GM19463 (cell line): Measurements from ENCODE around the gene TBC1D9B.

Experiments
- ATAC-seq: cut with Tn5 transposase; IDR thresholded peaks from one replicate; pipeline ENCODE4 v1.9.1; 2021; ENCODE audit warnings: mild to moderate bottlenecking, moderate library complexity; ENCODE audit not compliant: unreplicated experiment

TBC1D9B gene

DNA sequence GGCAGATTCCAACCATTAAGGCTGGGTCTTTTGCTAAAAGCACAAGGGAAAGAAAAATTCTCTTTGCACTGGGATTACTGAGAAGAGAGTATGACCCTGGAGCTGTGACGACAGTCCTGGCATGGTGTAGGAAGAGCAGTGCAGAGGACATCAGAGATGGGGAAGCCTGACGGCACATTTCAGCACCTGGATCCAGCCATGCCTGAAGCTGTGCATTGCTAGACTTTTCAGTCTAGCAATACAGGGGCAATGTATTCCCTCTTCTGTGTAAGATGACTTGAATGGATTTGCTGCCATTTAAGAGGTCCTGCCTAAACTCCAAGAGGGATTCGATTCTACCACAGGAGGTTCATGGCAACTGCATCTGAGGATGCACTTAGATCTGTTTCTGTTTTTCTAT, 36.7 kb downstream of the TBC1D9B start:
- no peak for ATAC-seq

- no peak for ATAC-seq
These were observed 37.2 kb downstream of the TBC1D9B start for GRCh38 chr5:179870403-179870903.

DNA sequence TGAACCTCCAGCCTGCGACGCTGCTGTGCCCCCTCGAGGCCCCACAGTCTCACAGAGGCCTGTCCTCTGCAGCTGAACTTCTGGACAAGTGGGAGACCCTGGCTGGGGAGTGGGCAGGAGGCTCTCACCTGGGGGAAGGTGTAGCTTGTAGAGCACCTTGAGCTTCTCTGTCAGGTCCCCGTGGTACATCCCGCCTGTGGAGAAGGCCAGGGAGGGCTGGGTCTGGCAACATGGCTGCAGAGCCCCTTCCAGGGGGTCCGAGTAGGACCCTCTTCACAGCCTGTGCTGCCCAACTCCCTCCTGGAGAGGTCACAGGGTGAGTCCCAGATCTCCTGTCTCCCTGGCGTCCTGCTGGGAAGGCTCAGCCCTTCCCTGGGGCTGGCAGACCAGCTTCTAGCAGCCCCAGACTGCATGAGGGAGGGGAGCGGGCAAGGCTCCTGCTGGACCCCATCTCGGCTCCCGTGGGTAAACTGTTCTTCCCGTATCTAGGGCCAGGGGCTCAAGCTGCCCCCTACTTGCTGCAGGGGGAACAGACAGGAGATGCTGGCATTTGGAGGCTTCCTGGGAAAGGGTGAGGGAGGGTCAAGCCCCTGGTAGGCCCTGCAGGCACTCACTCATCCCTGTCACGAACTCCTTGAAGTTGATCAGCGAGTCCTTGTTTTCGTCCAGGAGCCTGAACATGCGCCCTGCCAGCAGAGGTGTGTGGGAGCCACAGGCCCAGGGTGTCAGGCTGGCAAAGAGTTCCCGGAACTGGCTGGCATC, 37.9 kb downstream of the TBC1D9B start:
- ATAC-seq = no peak

GRCh38 chr5:179869101-179869500, 38.6 kb downstream of the TBC1D9B start:
- ATAC-seq = no peak

GRCh38 chr5:179868541-179868940, 39.2 kb downstream of the TBC1D9B start:
- ATAC-seq = no peak

DNA sequence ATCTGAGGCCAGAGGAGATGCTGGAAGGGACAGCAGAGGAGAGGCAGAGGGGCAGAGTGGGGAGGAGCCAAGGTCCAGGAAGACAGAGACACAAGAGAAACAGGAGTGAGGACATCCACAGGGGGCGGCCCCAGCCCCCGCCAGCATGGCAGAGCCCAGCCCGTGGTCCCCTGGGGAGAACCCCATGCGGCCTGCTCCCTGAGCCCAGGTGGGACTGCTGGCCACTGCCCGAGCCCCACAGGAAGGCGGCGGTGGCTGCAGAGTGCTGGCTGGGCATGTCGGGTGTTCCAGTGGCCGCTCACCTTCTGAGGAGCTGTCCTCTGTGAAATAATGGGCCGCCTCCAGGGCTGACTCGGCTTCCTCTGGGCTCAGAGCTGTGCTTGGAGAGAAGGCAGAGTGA, 40.2 kb downstream of the TBC1D9B start:
- no peak for ATAC-seq

- no peak for ATAC-seq
These were observed 40.6 kb downstream of the TBC1D9B start for GRCh38 chr5:179867079-179867465.

GRCh38 chr5:179866241-179867078, 41.2 kb downstream of the TBC1D9B start:
- peak; percentile 50 for ATAC-seq

GRCh38 chr5:179865491-179866240, 42.0 kb downstream of the TBC1D9B start:
- no peak for ATAC-seq

GRCh38 chr5:179864686-179865085, 43.0 kb downstream of the TBC1D9B start:
- ATAC-seq = no peak

DNA sequence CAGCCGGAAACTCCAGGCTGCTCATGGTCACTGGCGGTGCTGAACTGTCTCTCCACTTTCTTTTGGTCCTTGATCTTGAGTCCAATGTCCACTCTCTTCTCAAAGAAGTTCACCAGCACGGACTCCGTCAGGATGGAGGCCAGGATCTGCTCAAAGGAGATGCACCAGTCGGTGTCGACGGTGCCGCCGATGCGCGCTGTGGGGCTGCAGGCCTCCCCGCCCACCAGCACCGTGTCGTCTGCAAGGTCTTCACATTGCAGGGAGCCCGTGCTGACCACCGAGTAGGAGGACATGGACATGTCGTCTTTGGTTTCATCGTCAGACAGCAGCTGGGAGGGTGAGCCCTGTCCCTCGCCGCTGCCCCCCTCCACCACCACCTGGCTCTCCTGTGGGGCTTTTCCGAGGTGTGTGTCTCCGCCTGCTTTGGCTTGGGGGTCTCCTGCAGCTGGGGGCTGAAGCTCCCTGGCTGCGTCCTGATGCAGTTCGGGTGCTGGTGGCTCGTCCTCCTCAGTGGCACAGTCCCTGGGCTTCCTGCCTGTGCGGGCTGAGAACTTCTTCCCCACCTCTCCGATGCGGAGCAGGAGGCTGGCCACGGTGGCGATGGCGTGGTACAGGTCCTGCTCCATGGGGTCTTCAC, 44.1 kb downstream of the TBC1D9B start:
- no peak for ATAC-seq

DNA sequence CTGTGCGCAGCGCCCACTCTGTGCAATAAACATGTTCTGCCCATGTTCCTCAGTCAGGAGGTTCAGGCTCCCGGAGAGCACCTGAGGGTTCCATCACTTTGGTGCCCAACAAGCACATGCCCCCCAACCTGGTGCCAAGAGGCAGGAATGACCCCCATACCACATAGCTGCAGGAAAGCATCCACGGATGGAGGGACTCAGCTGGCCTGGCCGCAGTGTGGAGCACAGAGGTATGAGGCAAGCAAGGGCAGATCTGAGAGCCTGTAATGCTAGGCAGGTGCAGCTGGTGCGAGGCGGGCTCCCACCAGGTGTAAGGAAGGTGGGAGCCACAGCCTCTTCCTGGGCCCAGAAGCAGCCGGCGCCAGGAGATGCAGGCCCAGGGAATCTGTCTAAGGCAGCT, 44.8 kb downstream of the TBC1D9B start:
- ATAC-seq = no peak

DNA sequence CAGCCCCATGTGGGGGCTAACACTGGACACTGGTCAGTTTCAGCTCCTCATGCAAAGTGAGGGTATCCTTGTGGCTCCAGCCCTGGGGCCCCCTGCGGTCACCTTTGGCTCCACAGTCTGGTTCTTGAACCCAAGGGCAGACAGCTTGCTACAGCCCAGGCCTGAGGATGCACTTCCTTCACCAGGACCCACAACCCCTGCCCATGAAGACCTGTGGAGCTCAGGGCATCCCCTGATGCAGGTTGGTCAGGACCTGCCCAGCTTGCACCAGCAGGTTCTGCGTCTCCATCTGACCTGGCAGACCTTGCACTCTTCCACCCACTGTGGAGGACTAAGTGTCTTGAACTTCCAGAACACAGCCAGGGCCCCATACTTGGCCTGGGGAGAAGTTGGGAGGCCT, 45.4 kb downstream of the TBC1D9B start:
- ATAC-seq = no peak

GRCh38 chr5:179860301-179860700, 47.4 kb downstream of the TBC1D9B start:
- ATAC-seq = no peak

DNA sequence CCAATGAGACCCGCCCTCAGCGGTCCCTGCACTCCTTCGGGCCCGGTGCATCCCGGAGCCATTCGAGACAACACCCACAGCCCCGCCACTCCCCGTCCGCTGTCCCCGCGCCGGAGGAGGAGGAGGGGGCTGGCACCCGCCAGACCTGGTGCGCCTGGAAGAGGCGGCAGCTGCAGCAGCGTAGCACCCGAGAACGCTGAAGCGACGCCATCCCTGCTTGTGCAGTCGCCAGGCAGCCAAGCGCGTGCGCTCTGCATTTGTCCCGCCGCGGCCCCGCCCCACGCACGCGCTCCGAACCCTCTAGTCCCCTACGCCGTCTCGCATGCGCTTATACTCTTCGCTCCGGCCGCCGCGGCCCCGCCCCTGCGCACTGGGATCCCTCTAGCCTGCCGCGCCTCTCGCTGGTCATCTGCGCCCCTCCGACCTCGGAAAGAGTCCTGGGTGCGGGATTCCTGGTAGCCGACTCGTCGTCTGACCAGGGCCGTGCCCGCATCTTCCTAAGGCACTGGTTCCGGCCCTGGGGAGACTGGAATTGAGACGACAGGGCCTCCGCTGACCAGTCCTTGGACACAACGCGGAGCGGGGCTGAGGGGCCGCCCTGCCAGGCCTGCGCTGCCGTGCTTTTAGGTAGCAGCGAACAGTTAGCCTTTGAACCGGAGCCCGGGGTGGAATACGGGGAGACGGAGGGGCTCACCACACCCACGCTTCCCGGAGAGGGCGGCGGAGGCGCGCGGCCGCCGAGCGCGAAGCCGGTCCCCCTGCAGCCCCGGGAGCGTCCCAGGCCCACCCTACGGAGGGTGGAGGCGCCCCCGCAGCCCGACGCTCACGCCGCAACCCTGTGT, 48.9 kb downstream of the TBC1D9B start, which contains the start of gene MRNIP:
Gene MRNIP (minus strand): TSS at position 232 of the 842 bp plus-strand sequence. CDS start 21 bp downstream, at position 211.
- peak; percentile 96 for ATAC-seq

- peak; percentile 40 for ATAC-seq
These were observed 49.5 kb downstream of the TBC1D9B start for GRCh38 chr5:179858241-179858585.

DNA sequence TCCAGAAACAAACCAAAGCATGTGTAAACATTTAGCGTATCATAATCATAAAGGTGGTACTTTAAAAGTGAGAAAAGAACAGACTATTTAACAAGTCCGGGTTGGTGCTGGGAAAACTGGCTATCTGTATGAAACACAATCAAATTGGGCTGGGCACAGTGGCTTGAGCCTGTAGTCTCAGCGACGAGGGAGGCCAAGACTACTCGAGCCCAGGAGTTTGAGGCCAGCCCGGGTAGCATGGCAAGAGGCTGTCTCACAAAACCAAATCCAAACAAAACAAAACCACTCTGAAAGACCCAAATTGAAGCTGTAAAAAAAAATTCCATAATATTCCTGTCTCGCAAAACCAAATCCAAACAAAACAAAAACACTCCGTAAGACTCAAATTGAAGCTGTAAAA, 53.3 kb downstream of the TBC1D9B start:
- ATAC-seq = no peak

GRCh38 chr5:179852993-179853547, 54.6 kb downstream of the TBC1D9B start:
- peak; percentile 90 for ATAC-seq

DNA sequence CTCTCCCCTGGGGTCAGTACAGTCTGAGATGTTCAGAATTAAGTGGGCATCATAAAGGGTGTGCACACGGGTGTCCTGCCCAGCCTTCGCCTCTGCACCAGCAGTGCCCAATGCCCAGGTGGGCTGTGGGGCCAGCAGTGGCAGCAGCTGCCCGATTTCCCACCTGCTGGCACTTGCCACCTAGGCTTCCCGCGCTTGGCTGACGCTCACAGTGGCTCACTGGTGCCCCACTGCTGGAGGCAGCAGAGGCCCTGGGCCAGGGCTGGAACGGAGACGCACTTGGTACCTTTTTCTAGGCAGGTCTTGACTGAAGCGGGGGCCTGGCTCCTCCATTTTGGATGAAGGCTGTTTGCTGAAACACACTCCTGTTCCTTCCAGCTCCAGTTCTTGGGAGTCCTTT, 66.1 kb downstream of the TBC1D9B start:
- no peak for ATAC-seq

DNA sequence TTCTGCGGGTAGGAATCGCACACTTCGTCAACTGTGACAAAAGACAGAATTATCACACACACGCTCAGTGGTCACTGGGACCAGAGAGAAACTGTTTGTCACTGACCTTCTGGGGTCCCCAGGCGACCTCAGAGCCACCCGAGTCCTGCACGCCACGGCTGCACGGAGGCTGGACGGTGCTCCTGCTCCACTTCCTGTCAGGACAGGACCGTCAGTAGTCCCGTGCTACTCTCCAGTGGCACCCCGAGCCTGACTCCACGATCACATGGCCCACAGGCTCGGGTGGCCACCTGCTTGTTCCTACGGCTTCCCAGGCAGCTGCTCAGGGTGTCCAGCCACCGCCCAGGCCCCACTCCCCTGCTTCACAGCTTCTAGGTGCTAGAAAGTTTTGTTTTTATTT, 66.9 kb downstream of the TBC1D9B start:
- ATAC-seq = no peak
